ENCODE measurements around the gene SLC22A15.
"Not testable (repeated sequence)": the region's sequence is repeated elsewhere in the genome, so short reads cannot be mapped to it uniquely, and the experiment has no call there.

SLC22A15 gene

DNA sequence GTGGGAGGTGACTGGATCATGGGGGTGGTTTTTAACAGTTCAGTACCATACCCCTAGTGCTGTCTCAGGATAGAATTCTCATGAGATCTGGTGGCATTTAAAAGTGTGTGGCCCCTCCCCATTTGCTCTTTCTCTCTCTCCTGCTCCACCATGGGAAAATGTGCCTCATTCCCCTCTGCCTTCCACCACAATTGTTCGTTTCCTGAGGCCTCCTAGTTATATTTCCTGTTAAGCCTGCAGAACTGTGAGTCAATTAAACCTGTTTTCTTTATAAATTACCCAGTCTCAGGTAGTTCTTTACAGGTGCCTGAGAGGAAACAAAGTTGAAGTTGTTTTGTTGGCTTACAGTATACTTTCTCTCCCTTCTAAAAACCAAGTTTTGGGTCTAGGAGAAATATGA lies 23.1 kb upstream of the SLC22A15 start:
- DNase-seq (ENCODE audit: insufficient read length, low spot score) (no peak), FAIRE-seq (no peak)

DNA sequence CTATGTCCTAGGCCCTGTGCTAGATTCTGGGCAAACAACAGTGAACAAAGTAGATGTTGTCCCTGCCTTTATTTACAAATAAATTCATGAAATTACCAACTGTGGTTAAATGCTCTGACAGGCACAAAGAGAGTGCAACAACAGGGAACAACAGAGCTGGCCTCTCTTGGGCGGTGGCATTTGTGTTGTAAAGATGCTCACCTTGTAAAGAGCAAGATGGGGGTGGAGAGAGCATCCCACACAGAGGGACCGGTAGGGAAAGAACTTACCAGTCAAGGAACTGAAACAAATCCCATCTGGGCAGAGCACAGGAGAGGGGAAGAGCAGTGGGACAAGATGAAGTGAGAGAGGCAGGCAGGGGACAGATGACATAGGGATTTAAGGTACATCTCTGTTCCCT lies 21.6 kb upstream of the SLC22A15 start:
- DNase-seq (ENCODE audit: insufficient read length, low spot score), result no peak
- TF ChIP-seq POLR2A (IDR thresholded peaks at IDR 0.05; ENCODE audit: low read depth, low read length) (no peak), PAX5 (IDR thresholded peaks at IDR 0.05; ENCODE audit: insufficient read depth, low read length, severe bottlenecking) (no peak), TAF1 (IDR thresholded peaks at IDR 0.05; ENCODE audit: low read depth, low read length) (no peak), POU2F2 (IDR thresholded peaks at IDR 0.05; ENCODE audit: low read depth, low read length) (no peak), POLR2AphosphoS5 (IDR thresholded peaks at IDR 0.05; ENCODE audit: low read depth, low read length) (no peak), SPI1 (IDR thresholded peaks at IDR 0.05; ENCODE audit: low read depth, low read length) (no peak)
- FAIRE-seq, result no peak

More for the DNA sequence above, 23.1 kb upstream of the SLC22A15 start:
- TF ChIP-seq POU2F2 (IDR thresholded peaks at IDR 0.05; ENCODE audit: low read depth, low read length), result no peak
- TF ChIP-seq TAF1 (IDR thresholded peaks at IDR 0.05; ENCODE audit: low read depth, low read length), result no peak

DNA sequence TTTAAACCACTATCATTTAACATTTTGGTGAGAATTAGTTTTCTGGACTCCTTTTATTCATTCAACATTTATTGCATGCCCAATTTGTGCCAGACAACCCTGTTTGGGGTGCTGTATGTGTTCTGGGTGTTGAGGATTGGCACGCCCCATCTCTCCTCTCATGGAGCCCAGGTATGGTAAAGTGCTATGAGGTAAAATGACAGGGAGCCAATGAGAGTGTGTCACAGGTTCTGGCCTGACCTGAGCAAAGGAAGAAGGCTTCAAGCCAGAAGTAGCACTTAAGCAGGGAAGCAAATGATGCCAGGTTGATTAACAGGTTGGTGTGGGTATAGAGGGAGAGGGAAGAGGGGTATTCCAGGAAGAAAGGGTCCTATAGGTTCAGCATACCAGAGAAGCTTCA lies 21.1 kb upstream of the SLC22A15 start:
- no peak for FAIRE-seq

DNA sequence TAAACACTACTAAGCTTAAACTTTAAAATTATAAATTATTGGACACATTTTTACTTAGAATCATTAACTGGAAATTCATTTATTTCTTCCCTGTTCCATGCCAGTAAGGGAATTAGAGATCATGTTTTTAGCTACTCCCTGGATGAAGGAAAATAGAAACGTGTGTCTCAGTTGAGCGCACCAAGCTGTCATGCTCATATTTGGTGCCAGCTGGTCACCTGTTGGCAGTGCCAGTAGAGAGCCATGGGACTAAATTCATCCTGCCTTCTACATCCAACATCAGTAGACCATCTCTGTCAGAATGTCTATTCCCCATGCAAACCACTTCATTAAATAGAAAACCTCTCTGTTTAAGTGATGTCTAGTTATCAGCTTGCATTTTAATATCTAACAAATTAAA lies 17.4 kb upstream of the SLC22A15 start:
- TF ChIP-seq SPI1 (IDR thresholded peaks at IDR 0.05; ENCODE audit: low read depth, low read length), result no peak
- TF ChIP-seq POLR2AphosphoS5 (IDR thresholded peaks at IDR 0.05; ENCODE audit: low read depth, low read length), result no peak
- TF ChIP-seq POLR2A (IDR thresholded peaks at IDR 0.05; ENCODE audit: low read depth, low read length), result no peak
- TF ChIP-seq PAX5 (IDR thresholded peaks at IDR 0.05; ENCODE audit: insufficient read depth, low read length, severe bottlenecking), result no peak
- no peak for TF ChIP-seq TAF1 (IDR thresholded peaks at IDR 0.05; ENCODE audit: low read depth, low read length)
- TF ChIP-seq POU2F2 (IDR thresholded peaks at IDR 0.05; ENCODE audit: low read depth, low read length), result no peak
- DNase-seq (ENCODE audit: insufficient read length, low spot score) (no peak), FAIRE-seq (no peak)

More for the DNA sequence above, 21.1 kb upstream of the SLC22A15 start:
- TF ChIP-seq SPI1 (IDR thresholded peaks at IDR 0.05; ENCODE audit: low read depth, low read length) (no peak), POLR2A (IDR thresholded peaks at IDR 0.05; ENCODE audit: low read depth, low read length) (no peak), TAF1 (IDR thresholded peaks at IDR 0.05; ENCODE audit: low read depth, low read length) (no peak), POU2F2 (IDR thresholded peaks at IDR 0.05; ENCODE audit: low read depth, low read length) (no peak), POLR2AphosphoS5 (IDR thresholded peaks at IDR 0.05; ENCODE audit: low read depth, low read length) (no peak), PAX5 (IDR thresholded peaks at IDR 0.05; ENCODE audit: insufficient read depth, low read length, severe bottlenecking) (no peak)
- DNase-seq (ENCODE audit: insufficient read length, low spot score), result no peak

DNA sequence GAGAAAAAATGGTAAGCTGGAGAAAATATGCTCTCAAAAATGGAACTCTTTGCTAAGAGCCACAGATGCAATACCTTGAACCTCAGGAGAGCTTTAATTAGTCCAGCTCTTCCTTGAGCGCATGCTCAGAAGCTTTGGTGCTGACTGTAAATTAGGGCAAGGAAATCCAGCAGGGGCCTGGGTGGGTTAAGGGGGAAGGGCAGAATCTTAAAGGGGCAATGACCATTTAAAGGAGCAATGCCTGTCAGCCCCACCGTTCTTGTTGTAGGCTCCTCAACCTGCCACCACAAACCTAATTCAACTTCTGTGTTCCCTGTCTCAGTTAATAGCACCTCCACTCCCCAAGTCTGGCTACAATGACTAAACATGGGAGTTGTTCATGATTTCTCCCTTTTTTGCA lies 6.8 kb upstream of the SLC22A15 start:
- TF ChIP-seq TAF1 (IDR thresholded peaks at IDR 0.05; ENCODE audit: low read depth, low read length), result no peak
- TF ChIP-seq POLR2AphosphoS5 (IDR thresholded peaks at IDR 0.05; ENCODE audit: low read depth, low read length), result no peak
- TF ChIP-seq PAX5 (IDR thresholded peaks at IDR 0.05; ENCODE audit: insufficient read depth, low read length, severe bottlenecking), result no peak
- no peak for FAIRE-seq

DNA sequence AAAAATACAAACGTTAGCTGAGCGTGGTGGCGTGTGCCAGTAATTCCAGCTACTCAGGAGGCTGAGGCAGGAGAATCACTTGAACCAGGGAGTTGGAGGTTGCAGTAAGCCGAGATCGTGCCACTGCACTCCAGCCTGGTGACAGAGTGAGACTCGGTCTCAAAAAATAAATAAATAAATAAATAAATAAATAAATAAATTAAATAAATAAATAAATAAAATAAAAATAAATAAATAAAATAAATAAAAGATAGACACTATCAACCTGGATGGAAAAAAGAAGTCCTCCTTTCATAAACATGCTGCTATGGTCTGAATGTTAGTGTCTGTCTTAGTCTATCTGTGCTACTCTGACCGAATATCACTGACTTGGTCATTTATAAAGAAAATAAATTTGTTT lies 4.5 kb upstream of the SLC22A15 start:
- DNase-seq (ENCODE audit: insufficient read length, low spot score); FAIRE-seq: not testable (repeated sequence)

More for the DNA sequence above, 6.8 kb upstream of the SLC22A15 start:
- DNase-seq (ENCODE audit: insufficient read length, low spot score), result no peak

DNA sequence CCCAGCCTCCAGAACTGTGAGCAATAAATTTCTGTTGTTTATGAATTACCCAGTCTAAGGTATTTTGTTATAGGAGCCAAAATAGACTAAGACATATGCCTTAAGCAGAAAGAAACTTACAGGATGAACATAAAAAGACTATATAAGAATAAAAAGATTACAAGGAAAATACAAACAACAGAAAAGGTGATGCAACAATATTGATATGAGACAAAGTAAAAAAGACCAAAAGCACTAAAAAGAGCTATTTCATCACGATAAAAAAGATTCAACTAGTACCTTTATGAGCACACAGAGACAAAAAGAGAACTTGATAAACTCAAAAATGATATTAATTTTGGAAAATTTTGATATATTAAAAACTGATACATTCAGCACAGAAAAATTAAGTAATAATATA lies 3.2 kb upstream of the SLC22A15 start:
- no peak for FAIRE-seq
- TF ChIP-seq PAX5 (IDR thresholded peaks at IDR 0.05; ENCODE audit: insufficient read depth, low read length, severe bottlenecking) (no peak), POLR2A (IDR thresholded peaks at IDR 0.05; ENCODE audit: low read depth, low read length) (no peak), TAF1 (IDR thresholded peaks at IDR 0.05; ENCODE audit: low read depth, low read length) (no peak), SPI1 (IDR thresholded peaks at IDR 0.05; ENCODE audit: low read depth, low read length) (no peak), POLR2AphosphoS5 (IDR thresholded peaks at IDR 0.05; ENCODE audit: low read depth, low read length) (no peak), POU2F2 (IDR thresholded peaks at IDR 0.05; ENCODE audit: low read depth, low read length) (no peak)
- DNase-seq (ENCODE audit: insufficient read length, low spot score), result no peak

DNA sequence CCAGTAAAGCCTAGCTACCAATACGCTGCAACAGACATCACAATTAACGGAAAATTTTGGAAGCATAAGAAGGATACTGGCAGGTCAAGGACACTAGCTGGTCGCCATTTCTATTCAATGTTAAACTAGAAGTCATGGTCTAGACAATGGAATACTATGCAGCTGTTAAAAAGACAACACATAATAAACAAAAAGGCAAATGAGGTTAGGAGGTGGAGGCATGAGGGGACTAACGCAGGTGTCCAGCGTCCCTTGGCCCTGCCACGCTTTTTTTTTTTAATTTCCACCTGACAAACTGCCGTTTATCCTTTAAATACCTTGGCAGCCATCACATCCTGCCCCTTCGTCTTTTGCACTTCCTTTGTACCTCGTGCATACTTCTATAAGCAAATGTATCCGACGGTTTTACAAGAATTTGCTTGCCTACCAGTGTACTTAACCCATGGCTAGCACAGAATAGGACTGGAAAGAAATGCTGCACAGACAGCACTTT lies 698 bp upstream of the SLC22A15 start:
- TF ChIP-seq POU2F2 (IDR thresholded peaks at IDR 0.05; ENCODE audit: low read depth, low read length), result no peak
- no peak for TF ChIP-seq SPI1 (IDR thresholded peaks at IDR 0.05; ENCODE audit: low read depth, low read length)
- no peak for TF ChIP-seq POLR2A (IDR thresholded peaks at IDR 0.05; ENCODE audit: low read depth, low read length)
- no peak for TF ChIP-seq TAF1 (IDR thresholded peaks at IDR 0.05; ENCODE audit: low read depth, low read length)
- no peak for TF ChIP-seq PAX5 (IDR thresholded peaks at IDR 0.05; ENCODE audit: insufficient read depth, low read length, severe bottlenecking)
- no peak for TF ChIP-seq POLR2AphosphoS5 (IDR thresholded peaks at IDR 0.05; ENCODE audit: low read depth, low read length)
- peak; percentile 23 for FAIRE-seq
- DNase-seq (ENCODE audit: insufficient read length, low spot score), result no peak

DNA sequence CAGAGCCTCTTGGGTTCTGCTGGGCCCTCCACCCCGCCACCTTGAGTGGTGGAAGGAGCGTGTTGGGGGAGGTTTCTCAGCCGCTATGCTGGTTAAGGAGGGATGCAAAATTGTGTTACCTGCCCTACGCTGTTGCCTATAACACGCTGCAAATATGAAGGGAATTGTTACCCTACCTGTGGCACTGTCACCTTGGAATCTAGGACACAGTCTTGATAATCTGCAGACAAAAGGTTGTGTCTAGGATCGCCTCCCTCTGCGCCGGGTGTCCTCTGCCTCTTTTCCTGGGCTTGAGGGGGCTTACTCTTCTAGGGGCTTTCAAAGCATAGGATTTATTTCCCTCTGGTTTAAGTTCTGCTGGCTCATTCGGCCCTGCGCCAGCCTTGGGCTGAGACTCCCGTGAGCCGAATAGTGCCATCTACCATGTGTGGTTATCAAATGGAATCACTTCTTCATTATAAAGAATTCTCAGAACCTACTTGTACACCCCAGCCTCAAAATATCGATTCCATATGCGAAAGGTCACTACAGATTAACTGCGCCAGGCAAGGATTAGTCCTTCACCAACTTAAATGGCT lies 697 bp downstream of the SLC22A15 start:
- DNase-seq (ENCODE audit: insufficient read length, low spot score), result no peak
- TF ChIP-seq POLR2AphosphoS5 (IDR thresholded peaks at IDR 0.05; ENCODE audit: low read depth, low read length), result no peak
- no peak for TF ChIP-seq SPI1 (IDR thresholded peaks at IDR 0.05; ENCODE audit: low read depth, low read length)
- no peak for TF ChIP-seq POLR2A (IDR thresholded peaks at IDR 0.05; ENCODE audit: low read depth, low read length)
- no peak for TF ChIP-seq POU2F2 (IDR thresholded peaks at IDR 0.05; ENCODE audit: low read depth, low read length)
- TF ChIP-seq TAF1 (IDR thresholded peaks at IDR 0.05; ENCODE audit: low read depth, low read length), result no peak
- no peak for TF ChIP-seq PAX5 (IDR thresholded peaks at IDR 0.05; ENCODE audit: insufficient read depth, low read length, severe bottlenecking)
- FAIRE-seq, result no peak

DNA sequence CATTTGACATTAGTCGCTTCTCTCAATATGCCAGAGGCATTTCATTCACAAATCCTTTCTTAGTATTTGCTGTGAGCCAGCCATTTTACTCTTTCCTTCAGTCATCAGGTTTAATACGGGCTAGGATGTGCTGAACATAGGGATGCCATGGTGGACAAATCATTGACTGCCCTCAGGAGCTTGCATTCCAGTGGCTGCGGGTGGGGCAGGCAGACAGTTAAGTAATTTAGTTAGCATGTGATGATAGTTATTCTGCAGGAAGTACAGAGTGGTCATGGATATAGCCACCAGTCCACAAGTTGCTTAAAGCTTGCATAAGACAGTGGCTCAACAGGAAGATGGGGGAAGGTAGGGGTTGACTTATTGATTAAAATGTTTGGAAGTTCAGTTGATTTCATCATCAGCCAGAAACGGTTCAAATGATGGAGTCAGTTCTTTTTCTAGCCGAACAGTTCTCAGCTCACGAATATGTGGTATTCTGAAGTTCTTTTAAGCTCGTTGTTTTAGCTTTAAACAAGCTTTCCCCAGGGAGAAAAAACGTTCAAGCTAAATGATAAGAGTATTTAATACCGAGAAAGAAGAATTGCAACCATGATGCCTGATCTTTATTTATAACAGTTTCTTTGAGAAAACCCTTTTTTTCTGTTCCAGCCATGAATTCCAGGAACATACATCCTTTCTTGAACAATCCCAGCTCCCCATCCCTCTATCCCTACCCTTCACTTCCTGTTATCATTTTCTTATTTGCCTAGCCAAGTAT lies 1.4 kb downstream of the SLC22A15 start:
- FAIRE-seq, result peak; percentile 9
- no peak for DNase-seq (ENCODE audit: insufficient read length, low spot score)
- TF ChIP-seq TAF1 (IDR thresholded peaks at IDR 0.05; ENCODE audit: low read depth, low read length) (no peak), POLR2AphosphoS5 (IDR thresholded peaks at IDR 0.05; ENCODE audit: low read depth, low read length) (no peak), POU2F2 (IDR thresholded peaks at IDR 0.05; ENCODE audit: low read depth, low read length) (no peak), SPI1 (IDR thresholded peaks at IDR 0.05; ENCODE audit: low read depth, low read length) (no peak), PAX5 (IDR thresholded peaks at IDR 0.05; ENCODE audit: insufficient read depth, low read length, severe bottlenecking) (no peak), POLR2A (IDR thresholded peaks at IDR 0.05; ENCODE audit: low read depth, low read length) (no peak)
